NCI-H2171 (cell line): ENCODE results near the gene PAX5.

Experiments used
- DNase-seq: peaks from one replicate; lab custom pipeline; 2025; lab: John Stamatoyannopoulos, UW

The PAX5 gene

DNA sequence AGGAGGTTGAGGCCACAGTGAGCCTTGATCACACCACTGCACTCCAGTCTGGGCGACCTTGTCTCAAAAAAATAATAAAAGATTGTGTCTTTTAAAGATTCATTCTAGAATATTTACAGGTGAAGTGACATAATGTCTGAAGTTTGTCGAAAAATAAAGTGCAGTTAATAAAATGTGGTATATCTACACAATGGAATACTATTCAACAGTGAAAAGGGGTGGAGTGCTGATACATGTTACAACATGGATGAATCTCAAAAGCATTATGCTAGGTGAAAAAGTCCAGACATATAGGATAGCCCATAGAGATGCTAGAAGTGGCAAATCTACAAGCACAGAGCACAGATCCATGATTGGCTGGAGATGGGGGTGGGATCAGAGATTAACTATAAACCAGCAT lies 101.9 kb downstream of the PAX5 start:
- no peak for DNase-seq

DNA sequence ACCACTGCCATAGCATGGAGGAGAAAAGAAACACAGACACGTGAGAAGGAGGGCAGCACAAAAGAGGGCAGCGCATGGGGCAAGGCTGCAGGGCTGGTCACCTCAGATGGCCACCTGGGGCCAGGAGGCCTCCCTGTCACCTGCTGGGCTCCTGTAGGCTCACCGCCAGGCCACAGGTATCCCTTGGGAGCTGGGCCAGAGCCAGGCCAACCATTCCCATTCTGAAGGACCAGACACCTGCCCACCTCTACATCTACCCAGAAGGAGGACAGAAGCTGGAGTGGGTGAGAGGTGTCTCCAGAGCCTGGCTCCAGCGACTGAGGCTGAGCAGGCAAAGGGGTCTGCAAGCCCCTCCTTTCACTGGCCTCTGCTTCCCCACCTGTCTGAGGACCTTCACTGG lies 103.1 kb downstream of the PAX5 start:
- DNase-seq, result no peak

DNA sequence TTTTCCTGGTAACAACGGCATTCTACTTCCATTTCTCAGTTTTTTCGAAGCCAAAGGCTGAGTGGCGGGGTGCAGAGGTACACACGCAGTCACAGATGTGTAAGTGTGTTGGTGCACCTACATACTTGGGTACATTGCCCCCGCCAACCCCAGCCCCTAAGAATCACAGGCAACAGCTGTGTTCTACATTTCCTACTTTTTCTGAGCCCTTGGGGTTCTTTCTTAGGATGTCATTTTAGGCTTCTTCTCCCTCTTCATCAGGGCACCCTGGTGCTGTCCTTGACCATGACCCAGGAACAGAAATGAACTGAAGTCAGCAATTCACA lies 104.8 kb downstream of the PAX5 start:
- DNase-seq, result no peak

DNA sequence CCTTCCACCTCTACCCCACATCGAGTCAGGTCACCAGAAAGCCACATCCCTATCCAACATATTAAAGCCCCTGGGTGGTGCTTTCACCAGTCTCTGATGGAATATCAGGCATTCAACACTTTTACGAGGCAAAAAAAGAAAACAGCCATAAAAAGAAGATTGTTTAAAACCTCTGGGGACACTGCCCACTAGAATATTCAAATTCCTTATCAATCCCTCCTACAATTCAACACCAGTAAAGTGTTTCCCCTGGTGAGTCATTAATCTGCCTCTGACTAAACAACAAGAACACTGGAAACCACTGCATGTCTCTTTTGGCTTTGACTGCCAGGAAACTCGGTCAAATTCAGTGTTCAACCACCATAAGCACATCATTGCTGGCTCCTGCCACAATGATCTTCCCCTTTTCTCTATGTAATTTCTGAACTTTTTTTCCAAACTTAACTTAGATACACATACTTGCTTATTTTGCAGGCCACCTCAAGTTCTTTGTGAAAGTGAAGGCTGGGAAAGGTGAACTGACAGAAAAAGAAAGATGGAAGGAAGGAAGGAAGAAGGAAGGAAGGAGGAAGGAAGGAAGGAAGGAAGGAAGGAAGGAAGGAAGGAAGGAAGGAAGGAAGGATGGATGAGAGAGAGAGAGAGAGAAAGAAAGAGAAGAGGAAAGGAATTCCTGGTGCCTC lies 105.3 kb downstream of the PAX5 start:
- DNase-seq, result no peak

DNA sequence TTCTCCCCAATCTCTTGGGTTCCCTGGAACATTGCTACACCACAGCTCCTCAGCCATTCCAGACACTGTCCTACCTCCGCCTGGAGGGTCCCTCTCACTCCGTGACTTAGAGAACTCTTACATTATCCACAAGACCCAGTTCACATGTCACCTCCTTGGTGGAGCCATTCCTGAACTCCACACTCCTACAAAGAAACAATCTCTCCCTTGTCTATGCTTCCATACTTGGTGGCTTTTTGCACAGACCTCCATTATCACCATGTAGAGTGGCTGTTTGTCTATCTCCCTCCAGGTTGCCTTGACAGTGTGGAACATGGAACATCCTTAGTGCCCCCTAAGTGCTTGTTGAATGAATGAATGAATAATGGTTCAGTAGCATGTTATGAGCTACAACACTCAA lies 105.9 kb downstream of the PAX5 start:
- DNase-seq, result no peak

DNA sequence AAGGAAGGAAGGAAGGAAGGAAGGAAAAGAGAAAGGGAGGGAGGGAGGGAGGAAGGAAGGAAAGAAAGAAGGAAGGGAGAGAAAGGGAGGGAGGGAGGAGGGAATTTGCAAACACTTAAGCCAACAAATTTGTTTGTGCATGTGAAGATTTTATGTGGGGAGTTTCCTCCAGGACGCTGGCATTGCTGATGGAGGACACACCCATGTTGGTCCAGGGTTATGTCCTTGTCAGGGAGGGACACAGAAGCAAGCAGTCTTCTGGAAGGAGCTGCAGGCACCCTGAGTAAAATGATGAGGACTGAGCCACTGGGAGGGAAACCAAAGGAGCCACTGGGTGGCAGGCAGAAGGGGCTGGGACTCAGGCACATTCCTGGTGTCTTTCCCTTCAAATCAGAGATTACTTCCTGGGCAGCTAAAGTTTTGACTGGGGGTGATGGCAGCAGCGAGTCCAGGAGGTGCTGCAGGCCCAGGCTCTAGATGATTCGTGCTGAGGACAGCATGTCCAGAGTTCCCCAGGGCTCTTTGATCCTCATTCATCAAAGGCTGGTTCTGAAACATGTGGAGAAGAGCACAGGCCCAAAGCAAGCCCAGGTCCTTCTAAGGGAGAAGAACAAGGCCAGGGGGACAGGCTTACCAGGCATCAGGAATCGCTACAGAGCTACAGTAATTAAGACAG lies 109.2 kb downstream of the PAX5 start:
- DNase-seq, result no peak

DNA sequence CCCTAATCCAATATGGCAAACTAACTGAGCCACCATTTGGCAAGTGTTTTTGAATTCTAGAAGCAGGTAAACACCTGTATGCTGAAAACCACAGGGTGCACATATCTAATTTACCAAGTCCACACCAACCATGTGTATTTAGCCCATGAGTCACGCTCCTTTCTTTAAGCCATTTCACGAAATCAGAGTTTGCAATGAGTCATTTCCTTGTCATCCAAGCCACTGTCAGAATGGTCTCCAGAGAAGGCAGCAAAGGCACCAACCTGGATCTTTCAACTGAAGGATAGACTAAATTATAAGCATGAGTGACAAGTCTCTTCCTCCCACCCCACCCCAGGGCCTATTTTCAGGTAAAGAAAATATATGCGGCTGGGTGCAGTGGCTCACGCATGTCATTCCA lies 110.0 kb downstream of the PAX5 start:
- DNase-seq, result no peak

DNA sequence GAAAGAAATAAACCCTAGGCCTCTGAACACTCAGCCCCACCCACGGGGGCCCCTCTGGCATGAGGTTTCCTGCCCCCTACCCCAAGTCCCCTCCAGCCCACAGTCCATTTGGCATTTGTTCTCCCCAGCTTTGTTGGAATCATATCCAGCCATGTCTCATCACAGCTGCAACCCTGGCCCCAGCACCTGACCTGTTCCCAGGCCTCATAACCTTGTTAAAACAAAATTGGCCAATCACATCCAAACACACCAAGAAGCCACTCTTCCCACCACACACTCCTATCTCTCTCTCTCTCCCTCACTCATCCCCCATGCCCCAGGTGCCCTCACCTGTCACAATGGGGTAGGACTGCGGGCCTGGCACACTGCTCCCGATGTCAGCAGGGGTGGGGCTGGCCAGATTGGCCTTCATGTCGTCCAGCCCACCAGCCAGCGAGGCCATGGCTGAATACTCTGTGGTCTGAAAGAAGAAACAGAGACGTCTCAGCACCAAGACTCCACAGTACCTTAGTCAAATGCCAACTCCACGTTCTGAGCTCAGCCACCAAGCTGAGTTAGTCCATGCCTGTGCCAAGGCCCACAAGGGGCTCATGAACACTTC lies 110.9 kb downstream of the PAX5 start:
- no peak for DNase-seq

DNA sequence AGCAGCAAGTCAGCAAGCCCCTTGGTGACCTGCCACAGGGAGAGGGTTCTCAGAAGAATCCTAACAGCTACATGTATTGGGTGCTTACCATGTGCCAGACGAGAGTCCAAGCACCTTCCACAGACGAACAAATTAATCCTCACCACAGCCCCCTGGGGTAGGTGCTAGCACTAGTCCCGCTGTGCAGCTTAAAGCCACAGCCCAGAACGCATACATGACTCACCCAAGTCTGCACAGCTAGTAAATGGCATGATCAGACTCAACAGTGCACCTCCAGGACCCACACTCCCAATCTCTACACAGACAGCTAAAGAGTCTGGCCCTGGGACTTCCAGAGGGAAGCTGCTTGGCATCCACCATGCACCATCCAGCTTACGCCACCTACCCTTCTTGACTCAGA lies 111.5 kb downstream of the PAX5 start:
- no peak for DNase-seq

DNA sequence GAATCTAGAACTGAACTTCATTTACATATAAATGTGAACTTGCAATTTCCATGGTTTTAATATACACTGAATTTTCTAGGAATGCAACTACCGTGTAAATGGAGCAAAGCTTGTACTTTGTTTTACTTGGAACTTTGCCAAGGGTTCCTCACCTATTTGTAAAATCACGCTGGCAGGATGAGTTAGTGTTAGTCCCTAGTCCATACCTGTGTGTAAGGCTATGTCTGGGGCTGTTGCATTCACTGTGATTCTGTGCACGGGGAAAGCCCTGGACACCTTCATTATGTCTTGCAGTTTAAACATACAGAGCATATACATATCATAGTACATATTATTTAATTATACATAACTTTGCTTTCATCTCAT lies 119.9 kb downstream of the PAX5 start:
- DNase-seq, result no peak

DNA sequence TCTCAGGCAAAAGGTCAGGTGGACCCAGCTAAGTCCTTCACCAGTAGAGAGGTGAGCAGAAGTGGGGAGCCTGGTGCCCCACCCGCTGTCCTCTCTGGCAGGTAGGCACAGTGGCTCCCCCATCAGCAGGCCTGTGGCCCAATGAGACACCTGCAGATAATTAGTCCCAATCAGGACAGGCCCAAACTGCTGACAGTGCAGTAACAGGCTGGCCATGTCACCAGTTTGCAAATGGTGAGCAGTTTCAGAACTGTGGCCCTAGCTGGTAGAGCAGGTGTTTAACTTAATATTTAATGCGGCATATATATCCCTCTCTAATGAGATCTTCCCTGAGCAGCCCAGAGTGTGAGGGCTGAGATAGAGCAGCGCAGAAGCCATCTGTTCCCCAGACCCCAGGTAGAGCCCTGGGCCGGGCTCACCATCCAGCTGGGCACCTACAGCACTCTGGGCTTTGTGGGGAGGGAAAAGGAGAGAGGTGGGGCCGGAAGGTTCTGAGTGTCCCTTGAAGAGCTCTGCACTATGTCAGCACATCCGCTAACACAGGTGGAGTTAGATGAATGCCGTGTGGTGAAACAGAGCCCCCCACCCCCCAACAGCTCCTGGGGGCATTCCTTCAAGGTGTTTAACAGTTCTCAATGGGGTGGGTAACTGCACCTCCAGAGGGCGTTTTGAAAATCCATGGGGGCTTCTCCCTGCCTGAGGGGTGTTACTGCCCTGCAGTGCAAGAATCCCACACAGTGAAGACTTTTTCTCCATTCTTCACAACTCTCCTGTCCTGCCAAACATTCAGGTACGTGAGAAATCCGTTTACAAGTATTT lies 120.5 kb downstream of the PAX5 start:
- DNase-seq, result no peak

DNA sequence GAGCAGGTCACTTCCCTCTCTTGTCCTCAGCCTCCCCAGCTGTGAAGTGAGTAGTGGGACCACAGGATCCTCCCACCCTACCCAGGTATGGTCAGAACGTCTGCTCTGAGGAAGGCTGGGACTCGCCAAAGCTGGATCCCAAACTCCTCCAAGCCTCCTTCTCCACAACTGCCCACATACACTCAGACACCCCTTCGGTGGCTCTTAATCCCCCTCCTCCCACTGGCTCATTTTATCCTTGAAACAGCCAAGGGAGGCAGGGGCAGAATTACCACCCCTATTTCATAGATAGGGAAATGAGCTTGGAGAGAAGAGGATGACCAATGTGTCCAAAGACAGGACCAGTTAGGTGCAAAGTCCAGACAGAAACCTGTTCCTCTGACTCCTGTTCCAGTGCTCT lies 121.4 kb downstream of the PAX5 start:
- no peak for DNase-seq

DNA sequence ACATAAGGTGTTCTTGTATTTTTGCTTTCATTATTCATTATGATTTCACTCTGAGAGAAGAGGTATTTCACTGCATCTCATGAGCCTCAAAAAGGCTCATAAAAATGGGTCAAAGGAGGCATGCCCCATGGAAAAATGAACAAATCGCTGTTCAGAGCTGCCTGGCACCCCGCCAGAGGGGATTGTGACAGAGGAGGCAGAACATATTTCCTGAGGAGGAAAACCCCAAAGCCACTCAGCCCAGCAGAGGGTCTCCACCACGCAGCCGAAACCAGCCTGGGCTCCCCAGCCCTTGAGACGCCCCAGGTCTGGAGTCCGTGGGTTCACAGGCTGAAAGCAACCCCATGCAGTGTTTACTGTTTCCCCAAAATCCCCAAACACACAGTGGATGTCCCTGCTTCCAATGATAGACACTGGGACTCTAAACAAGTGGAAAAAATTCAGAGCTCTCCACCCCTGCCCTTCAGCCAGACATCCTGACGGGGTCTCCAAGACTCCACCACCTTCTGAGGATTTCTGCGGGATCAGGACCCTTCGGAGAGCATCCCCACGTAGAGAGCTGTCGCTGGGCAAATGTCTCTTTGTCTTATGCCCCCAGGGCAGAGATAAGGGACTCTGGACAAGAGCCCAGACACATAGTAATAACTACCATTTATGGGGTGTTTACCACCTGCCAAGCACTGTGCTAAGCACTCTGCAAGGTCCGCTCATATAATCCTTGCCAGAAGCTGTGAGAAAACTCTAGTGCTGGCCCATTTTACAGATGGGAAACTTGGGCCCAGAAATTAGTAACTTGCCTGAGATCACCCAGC lies 122.3 kb downstream of the PAX5 start:
- no peak for DNase-seq

DNA sequence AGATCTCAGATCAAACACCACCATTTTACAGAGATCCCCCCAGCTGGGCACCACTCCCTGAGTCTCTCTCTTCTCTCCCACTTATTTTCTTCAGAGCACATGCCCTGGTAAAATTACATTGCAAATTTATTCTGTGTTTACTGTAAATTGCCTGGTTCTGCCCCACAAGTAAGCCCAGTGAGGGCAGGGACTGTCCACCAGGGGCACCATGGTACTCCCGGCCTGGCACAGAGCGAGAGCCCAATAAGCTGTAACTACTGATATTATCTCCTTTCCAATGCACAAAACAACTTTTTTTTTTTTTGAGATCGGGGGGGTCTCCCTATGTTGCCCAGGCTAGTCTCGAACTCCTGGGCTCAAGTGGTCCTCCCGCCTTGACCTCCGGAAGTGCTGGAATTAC lies 123.0 kb downstream of the PAX5 start:
- DNase-seq, result no peak

DNA sequence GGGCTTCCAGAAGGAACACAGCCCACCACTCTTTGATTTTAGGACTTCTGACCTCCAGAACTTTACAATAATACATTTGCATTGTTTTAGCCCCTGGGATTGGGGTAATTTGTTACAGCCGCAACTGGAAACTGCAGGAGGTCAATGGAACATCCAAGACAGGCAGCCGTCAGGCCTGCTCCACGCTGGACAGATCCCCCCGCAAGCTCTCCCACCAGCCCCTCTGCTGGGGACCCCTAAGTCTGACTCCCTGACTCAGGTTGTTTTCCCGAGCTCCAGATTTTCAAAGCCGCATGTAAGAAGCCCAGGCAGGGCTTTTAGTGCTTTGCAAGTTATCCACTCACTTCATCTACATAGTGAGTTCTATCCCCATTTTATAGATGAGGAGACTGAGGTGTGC lies 127.6 kb downstream of the PAX5 start:
- no peak for DNase-seq

DNA sequence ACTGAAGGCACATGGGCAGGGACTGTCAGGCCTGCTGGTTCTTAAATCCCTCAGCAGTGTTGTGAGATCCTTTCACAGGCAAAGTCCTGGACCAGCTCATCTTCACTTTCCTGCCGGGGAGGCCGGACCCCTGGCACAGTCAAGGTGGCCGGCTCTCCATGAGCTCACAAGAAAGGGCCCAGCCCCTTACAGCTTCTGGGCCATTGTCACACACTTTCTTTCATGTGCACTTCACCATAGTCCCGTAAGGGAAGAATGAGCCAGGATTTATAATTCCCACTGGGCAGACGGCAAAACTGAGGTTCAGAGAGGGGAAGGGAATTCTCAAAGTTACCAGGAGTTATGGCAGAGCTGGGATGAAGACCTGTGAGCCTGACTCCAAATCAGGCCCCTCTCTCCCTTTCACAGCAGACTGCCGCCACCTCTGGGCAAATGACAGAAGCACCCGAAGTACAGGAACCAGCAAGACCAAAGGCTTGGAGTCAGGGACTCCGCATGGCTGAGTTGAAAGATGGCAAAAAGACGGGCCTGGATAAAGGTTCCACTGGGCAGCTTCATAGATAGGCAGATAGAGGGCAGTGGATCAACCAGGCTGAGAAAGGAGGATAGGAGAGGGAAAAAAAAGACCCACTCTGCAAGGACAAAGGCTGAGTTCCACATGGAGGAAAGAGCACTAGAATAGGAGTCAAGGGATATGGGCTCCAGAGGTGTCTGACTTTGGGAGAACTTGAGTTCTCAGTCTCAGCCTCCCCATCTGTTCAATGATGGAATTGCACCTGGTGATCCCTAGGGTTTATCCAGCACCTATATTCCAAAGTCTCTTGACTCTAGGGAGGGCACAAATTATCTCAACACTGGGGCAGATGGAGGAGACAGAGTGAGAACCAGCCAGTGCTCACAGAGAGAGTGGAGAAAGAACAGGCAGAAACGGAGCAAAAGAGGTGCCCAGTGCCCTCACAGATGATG lies 128.7 kb downstream of the PAX5 start:
- no peak for DNase-seq

DNA sequence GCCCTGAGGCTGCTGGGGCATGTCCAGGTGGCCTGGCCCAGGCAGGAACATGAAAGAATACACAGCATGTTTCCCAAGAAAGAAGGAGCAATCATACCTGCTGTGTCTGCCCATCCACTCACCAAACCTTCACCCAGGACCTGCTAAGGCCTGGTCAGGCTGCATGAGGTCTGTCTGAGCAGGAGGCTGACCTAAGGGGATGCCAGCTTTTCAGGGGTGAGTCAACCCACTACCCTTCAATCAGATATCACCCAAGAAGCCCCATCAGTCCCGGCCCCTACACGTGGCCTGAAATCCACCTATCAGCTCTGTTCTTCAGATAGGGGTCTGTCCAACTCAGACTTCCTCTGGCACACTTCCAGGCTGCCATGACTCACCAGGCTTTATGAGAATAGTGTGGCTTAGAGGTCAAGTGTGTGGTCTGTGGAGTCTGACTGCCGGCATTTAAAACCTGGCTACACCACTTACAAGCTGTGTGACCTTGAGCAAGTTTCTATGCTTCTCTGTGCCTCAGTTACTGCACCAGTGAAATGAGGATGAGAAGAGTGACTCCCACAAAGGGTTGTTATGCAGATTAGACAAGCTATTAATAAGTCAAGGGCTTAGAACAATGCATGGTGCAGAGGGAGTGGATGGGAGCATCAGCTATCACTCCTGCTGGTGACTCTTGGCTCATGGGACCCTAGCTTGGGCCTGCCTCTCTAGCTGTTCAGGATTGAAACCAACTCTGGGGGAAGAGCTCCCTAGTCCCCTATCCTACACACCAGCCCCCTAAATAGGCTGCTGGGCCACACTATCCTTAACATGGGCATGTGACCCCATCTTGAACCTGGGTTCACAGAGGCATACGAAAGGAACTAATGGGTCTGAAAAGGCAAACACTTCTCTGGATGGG lies 130.3 kb downstream of the PAX5 start:
- DNase-seq, result no peak

DNA sequence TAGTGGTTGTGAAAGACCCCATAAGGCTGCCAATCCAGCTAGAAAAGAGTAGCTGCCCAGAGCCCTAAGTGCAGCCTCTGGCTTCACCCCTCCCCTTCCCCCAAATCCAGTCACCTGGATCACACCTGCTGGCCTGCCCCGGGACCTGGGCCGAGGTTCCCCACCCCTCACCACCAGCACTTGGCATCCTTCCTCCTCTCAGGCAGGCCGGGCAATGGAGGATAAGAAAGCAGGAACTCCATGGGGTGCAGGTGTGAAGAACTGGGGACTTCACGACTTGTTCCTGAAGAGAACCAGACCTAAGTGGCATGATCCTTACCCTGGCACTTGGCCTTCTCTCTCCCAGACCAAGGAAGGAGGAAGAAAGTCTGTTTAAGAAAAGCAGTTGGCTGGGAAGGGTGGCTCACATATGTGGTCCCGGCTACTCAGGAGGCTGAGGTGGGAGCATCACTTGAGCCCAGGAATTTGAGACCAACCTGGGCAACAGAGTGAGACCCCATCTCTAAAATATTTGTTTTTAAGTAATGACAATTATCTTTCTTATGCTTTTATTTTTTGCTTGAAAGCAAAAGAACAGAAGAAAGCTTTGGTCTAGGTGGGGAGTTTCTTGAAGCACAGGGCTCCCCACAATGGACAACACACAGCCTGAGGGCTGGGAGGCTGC lies 131.1 kb downstream of the PAX5 start:
- DNase-seq, result no peak

DNA sequence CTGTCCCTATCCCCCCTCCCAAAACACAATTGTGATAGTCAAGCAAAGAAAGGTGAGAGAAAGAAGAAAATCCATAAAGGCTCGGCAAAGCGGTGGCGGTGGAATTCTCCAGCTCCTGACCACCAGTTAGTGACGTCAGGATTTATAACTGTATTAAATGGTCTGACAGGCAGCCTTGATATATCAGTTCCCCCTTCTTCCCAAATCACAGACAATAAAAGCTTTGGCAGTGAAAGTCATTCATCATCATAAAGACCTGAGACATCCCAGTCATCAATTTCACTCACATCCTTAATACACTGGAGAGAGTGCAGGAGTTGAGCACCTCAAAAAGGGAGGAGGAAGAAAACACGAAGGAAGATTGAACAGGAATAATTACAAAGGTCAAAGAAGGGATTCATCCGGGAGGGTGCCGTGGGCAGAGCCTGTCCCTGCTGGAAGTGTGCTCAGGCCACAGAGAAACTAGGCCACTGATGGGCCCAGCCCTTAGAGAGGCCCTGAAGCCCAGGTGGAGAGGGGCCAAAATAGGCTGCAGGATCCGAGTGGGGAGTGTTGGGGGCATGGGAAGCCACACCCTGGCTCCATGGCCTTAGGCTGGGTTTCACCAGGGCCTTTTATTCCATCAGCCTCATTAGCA lies 131.9 kb downstream of the PAX5 start:
- DNase-seq, result no peak
